NCI-H2029 treated with DMSO at 0.1 percent for 48 hours (cell line): ENCODE measurements around the gene ATP2B2.
"Not testable (repeated sequence)": the region's sequence is repeated elsewhere in the genome, so short reads cannot be mapped to it uniquely, and the experiment has no call there.

Experiments used
- DNase-seq: peaks from one replicate; lab custom pipeline; 2025; lab: John Stamatoyannopoulos, UW

Gene ATP2B2

DNA sequence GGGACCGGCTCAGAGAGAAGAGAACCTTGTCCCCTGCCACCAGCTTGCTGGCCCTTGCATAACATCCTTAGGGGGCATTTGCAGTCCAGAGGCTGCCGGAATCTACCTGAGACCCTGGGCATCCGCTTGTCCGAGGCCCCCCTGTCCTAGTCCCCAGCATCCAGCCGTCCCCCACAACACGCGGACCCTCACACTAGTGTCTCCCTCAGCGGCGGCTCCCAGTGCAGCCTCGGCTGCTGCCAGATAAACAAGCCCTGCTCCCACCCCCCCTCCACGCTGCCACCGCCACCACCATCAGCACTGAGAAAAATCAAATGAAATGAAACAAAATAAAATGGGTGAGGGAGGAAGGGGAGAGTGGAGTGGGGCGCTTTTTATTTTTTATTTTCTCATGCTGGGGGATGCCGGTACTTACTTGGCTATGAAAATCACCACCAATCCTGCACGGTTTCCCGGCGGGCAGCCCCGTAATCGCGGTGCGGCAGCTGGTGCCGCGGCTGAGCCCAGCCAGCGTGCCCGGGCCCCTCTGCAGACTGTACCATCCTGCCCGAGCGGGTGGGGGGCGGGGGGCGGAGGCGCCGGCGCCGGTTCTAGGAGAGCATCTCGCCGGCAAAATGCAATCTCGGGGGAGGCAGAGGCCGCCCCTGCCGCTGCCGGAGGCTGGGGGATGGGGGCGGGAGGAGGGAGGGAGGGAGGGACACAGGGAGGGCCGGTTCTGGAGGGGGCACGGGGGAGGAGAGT lies at the start of gene ATP2B2:
Gene ATP2B2, minus strand, starts transcription at position 537 of the 741 bp plus-strand sequence. CDS start 56,043 bp downstream, outside the sequence.
- DNase-seq = no peak

DNA sequence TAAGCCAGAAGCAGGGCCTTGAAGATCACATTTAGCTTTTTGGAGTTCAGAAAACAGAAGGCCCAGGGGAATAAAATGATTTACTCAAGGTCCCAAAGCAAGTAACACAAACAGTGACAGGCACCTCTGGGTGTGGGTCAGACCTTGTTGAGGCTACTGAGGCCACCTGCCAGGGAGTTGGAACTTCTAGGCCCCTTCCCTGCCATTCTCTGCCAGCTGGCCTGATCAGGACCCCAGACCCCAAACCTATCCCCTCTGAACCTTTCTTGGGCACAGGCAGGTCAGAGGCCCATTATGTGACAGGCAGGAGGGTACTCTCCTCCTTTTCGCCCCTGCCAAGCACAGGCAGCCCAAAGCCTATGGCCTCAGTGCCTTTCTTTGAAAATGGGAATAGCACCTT lies 49.4 kb upstream of the ATP2B2 start:
- DNase-seq = no peak

DNA sequence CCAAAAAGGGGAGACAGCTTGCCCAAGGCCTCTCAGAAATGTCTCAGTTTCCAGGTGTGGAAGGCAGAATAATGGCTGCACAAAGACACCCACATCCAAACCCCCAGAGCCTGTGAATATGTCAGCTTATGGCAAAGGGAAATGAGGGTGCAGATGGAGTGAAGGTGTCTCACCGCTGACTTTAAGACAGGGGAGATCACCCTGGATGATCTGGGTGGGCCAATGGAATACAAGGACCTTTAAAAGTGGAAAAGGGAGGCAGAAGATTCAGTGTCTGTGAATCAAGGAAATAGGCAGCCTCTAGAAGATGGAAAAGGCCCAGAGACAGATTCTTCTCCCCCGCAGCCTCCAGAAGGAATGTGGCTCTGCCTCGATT lies 48.8 kb upstream of the ATP2B2 start:
- DNase-seq = no peak

DNA sequence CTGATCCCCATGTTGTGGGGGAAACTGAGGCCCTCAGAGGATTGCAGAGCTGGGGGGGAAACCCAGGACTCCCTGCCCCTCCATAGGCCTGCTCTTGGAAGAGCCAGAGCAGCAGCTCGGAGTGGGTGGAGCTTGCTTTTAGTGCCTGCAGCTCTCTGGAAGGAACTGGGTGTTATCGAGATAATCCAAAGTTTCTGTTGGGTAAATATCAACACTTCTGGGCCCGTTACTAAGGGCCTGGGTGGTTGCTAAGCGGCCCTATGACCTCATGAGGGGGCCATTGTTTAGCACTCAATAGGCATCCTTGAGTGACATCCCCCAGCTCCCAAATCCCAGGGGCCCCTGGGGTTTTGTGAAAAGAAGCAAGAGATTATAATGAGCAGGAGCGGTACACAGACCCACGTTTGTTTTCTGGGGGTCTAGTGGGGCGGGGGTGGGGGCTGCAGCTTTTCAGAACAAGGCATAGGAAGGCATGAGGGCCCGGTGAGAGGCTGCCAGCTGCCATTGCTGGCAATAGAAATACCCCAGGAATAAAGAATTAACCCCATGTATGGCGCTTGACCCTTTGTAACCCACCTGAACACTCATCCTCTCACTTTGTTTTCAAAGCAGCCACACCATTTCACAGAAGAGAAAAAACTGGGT lies 48.3 kb upstream of the ATP2B2 start:
- no peak for DNase-seq

DNA sequence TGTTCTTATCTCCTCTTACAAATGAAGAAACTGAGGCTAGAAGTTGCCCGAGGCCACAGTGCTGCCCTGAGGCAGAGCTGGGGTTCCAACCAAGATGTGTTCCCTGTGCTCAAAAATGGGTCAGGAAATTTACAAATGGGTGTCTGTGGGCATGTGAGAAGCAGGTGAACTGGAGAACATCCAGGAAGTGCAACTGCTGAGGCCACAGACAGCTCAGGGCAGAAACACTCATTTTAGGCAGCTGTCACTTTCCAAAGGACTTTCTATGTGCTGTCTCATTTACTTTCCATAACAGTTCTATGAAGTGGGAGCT lies 47.2 kb upstream of the ATP2B2 start:
- no peak for DNase-seq

DNA sequence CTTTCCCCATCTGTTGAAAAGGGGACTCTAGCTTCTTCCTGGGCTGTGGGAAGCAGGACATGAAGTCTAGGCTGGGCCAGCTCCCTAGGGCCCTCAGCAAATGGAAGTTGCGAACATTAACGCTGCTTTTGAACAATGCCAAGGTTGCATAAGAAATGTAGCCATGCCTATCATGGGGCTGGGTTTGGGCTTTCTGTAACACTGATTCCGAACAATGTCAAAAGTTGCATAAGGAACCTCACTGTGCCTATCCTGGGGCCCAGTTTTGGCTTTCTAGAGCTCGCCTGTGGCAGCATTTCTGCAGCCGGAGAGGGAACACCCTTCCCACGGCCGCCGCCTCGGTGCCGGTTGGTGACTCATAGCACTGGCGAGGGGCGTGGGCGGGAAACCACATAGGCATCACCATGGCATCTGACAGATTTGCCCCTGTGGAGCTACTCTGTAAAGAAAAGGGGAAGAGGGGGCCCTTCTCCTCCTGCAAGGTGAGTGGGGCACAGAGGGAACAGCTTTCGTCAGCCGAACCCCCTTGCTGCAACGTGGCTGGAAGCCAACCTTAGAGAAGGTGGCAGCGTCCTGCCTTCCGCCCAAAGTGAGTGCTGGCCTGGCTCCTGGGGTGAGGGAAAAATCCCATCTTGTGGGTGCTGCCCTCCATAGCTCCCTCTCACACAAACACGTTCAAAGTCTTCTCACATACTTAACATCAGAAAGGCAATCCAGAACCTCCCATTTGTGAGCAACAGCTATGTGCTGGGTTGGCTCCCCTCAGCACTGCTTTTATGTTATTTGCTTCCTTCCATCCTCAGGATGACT lies 46.6 kb upstream of the ATP2B2 start:
- DNase-seq = no peak

DNA sequence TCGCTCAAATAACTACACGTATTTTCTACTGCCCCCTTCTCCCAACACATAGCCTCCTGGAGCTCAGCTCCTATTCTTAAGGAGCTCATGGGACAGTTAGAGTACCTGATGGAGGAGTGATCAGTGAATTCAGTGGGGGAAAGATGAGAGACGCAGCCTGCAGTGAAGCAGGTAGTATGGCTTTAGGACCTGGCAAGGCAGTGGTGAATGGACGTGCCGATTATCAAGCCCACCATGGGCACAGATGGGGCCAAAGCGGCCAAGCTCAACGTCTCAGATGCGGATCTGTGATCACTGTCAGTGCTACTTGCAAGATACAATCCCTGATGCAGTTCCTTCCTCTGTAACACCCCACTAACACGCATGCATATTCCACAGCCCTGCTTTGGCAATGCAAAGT lies 45.8 kb upstream of the ATP2B2 start:
- no peak for DNase-seq

DNA sequence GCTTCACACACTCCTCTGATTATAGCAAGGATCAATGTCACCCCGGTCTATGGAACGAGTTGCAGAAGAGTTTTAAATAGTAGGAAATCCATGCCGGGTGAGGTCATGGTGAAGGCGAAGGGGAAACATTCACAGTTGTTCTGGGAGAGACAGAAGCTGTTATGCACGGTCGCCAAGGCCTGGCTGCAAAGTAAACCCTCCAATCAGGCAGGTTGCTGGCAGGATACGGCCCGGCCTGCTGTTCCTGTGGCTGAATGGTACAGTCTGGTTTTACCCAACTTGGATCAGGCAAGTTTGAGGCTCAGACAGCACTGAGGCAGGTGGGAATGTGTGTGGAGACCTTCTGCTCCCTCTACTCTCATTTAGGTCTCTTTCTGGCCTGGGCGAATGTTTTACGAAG lies 45.3 kb upstream of the ATP2B2 start:
- DNase-seq = no peak

DNA sequence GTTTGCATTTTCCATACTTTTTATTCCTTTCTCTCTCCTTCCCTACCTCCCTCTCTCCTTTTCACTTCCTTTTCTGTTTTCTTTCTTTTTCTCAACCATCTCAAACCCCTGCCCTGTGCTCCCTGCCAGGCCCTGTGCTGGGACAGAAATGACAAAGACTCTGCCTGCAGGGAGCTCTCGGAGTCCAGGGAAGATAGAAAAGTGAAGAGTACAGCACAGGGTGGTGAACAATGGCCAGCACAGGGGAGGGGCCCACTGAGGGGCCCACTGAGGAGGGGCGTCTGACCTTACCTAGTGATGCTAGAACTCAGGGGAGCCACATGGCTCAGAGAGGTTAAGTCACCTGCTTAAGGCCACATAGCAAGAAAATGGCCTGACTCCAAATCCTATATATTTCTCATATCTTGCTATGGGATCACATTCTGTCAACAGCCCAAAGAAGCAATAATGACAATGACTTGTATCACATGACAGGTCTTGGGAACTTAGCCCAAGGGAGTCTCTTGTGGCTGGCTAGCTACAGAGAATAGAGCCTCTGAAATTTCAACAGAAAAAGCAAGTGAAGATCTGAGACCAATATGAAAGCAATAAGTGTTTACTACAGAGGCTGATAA lies 44.3 kb upstream of the ATP2B2 start:
- DNase-seq = no peak

DNA sequence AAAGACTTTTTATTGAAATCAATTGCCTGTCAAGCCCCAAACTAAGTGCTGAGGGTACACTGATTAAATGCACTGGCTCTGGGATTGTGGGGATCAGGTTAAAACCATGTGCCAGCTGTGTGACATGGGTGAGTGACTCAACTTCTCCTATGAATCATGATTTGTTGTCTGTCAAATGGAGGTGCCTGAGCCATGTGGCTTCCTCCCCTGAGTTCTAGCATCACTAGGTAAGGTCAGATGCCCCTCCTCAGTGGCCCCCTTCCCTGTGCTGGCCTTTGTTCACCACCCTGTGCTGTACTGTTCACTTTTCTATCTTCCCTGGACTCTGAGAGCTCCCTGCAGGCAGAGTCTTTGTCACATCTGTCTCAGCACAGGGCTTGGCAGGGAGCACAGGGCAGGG lies 43.6 kb upstream of the ATP2B2 start:
- DNase-seq = no peak

DNA sequence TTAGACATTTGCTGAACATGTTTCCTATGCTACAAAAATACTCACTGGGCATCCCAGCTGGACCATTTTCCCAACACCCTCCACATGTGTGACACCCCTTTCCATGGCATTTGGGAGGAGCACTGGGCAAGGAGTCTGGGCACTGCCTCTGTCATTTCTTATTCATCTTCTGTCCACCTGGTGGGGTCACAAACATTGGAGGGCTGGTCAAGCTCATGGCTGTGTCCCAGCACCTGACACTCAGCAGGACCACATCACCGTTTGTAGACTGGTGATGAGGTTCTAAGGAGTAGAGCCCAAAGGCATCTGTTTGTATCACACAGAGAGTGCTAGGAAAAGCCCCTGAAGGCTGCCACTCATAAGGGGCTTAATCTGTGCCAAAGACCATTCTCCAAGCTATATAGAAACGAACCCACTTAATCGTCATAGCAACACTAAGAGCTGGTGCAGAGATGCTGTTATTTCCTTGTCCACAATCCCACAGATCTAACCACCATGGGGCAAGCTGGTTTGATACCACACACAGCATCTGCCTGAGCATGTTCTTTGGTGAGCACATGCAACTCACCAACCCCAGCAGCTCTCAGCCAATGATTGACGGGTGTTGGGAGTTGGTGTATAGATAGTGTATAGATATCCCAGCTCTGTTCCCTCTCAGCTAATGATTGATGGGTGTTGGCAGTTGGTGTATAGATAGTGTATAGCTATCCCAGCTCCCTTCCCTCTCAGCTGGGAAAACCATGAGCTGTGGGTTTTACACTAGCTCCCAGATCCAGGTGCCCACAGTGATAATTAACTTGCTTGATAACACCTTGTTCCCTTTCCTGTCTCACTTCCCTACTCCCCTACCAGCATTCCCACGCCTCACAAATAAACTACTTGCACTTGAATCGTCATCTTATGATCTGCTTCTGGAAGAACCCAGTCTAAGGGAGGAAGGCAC lies 42.7 kb upstream of the ATP2B2 start:
- DNase-seq = peak; percentile 32

DNA sequence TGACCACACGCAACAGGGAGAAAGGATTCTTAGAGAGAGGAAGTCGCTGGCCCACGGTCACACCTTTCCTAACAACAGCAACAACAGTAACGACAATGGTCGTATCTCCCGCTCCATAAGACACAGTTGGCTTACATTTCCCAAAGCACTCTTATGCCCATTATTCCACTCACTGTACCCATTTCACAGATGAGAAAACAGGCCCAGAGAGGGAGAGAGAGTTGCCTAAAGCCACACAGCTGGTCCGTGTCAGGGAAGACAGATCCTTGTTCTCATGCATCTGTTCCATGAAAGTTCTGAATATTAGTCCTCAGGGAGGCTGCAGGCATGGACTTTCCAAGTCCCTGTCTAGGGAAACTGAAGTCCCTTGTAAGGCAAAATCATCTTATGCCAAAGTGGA lies 42.0 kb upstream of the ATP2B2 start:
- no peak for DNase-seq

DNA sequence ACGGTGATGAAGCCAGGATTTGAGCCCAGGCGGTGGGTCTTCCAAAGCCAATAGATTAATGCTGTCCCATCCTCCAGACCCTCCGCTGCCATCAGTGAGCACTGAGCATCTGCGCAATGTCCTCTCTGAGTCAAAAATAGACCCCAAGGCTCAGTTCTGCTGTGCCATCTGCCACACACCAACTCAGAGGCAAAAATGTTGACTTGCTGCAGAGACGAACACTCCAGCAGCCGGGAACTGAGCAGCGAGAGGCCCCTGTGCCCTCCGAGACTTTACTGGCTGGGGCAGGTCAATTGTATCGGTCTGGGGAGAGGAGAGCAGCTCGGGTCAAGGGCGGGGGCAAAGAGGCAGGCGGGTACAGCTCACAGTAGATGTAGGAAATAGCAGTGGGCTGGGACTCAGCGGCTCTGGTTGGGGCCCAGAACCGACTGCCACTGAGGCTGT lies 41.5 kb upstream of the ATP2B2 start:
- no peak for DNase-seq

DNA sequence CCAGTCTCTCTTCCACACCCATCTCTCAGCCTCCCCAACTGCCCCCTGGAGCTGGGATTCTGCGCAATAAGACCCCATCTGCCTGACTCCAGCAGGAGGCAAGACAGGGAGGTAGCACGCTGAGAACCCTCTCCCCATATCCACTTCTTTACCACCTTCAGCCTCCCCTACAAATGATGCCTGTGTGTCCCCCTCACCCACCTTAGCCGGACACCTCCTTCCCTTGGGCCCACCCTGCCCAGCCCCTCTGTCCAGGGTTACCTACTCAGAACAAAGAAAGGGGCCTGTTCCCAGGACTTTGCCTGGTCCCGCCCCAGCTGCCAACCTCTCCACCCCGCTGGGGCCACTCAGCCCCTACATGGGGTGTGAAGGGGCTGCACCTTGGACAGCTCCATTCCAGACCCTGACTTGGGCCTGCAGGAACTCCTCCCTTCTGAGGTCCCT lies 40.8 kb upstream of the ATP2B2 start:
- DNase-seq = no peak

DNA sequence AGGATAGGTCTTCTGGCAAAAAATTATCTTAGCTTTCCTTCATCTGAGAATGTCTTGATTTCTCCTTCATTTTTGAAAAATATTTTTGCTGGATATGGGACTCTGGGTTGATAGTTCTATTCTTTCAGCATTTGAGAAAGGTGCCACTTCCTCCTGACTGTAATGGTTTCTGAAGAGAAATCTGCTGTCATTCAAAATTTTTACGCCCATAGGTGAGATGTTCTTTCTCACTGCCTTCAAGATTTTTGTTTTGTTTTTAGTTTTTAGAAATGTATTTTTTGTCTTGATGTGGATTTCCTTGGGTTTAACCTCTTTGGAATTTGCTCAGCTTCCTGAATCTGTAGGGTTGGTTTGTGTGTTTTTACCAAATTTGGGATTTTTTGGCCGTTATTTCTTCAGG lies 37.1 kb upstream of the ATP2B2 start:
- no peak for DNase-seq

DNA sequence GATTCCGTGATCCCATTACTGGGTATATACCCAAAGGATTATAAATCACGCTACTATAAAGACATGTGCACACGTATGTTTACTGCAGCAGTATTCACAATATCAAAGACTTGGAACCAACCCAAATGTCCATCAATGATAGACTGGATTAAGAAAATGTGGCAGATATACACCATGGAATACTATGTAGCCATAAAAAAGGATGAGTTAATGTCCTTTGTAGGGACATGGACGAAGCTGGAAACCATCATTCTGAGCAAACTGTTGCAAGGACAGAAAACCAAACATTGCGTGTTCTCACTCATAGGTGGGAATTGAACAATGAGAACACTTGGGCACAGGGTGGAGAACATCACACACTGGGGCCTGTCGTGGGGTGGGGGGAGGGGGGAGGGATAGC lies 35.0 kb upstream of the ATP2B2 start:
- DNase-seq = not testable (repeated sequence)

DNA sequence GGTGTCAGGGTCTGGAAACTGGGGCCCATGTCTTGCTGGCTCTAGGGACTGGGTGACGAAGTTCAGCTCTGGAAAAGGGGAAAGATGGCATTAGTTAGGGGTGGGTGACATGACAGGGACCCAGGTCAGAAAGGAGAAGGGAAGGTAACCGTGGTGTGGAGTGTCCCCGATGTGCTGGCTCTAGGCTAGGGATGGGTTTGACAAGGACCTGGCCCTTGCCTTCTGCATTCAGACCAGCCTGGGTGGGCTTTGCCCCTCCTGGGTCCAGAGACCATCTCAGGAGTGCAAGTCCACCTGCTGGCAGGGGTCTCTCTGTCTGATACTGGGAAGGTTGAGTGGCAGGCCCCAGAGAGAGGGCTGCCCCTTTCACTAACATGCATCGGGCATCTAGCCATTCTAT lies 28.7 kb upstream of the ATP2B2 start:
- no peak for DNase-seq

DNA sequence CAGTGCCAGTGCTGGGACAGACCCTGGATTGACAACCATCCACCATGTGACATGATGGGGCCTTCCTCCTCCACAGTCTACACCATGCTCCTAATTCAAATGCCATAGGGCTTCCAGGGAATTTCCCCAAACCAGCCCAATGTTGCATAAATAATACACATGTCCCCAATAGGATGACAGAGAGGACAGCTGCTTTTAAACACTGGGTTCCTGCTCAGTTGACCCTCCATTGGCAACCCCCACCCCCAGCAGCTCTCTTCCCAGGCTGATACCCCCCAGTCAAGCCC lies 28.3 kb upstream of the ATP2B2 start:
- DNase-seq = no peak

DNA sequence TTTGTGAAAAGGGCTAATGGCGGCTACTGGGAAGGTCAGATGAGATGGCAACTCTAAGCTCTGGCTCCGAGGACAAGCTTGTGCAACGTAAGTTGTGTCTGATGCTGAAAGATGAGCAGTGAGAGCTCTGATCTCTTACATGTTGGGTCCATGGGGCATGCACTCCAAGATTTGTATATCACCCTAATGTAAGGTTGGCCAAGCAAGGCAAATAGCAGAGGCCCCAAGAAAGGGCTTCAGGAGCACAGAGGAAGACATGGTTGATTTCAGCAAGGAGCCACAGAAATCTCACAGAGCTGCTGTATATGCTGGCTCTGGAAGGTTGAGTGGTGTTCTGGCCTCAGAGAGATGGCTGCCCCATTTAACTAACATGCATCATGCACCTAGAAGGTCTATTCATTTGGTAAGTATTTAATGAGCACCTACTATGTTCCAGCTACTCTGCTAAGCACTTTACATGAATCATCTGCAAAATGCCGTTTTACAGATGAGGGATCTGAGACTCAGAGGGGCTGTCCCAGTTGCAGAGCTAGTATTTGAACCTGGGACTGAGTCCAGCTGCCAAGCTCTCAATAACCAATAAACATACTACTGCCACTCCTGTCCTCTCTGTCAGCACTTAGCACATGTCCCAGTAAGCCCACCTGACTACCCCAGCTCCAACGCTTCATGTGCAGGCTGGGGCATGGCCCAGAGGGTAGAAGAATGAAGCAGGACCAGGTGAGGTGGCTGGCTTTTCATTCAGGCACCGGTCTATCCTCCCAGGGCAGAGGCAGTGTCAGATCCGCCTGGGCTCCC lies 27.8 kb upstream of the ATP2B2 start:
- DNase-seq = no peak

DNA sequence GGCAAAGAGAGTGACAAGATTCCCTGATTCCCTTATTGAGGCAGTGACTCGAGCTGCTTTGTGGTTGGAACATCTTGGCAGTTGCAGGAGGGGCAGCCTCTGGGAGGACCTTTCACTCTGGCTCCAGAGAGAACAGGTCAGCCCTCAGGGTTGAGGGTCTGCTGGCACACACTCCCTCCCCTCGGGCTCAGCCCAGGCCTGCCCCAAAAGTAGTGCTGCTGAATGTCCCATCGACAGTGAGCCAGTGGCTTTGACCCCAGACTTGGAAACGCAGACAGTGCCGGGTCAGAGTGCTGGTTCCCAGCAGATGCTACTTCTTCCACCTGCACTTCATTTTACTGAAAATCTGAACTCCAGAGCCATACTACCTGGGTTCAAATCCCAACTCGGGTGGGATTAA lies 25.6 kb upstream of the ATP2B2 start:
- DNase-seq = no peak

DNA sequence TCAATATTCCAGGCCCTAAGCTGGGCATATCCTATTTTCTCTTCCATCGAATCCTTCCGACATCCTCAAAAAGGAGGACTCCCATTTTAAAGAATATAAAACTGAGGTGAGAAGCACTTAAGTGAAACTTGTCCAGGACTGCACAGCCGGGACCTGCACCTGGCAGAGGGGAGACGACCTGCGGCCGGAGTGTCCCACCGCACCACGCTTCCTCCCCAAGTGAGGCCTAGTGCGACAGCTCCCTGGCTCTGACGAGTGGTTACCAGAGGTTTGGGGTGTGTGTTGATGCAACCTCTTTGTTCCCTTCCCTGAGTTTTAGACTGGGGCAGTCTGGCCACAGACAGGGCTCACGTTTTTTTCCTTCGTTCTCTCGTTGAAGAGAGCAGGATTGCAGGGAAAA lies 24.9 kb upstream of the ATP2B2 start:
- DNase-seq = no peak
